ENCODE results near the gene CSN2.

CSN2 gene

DNA sequence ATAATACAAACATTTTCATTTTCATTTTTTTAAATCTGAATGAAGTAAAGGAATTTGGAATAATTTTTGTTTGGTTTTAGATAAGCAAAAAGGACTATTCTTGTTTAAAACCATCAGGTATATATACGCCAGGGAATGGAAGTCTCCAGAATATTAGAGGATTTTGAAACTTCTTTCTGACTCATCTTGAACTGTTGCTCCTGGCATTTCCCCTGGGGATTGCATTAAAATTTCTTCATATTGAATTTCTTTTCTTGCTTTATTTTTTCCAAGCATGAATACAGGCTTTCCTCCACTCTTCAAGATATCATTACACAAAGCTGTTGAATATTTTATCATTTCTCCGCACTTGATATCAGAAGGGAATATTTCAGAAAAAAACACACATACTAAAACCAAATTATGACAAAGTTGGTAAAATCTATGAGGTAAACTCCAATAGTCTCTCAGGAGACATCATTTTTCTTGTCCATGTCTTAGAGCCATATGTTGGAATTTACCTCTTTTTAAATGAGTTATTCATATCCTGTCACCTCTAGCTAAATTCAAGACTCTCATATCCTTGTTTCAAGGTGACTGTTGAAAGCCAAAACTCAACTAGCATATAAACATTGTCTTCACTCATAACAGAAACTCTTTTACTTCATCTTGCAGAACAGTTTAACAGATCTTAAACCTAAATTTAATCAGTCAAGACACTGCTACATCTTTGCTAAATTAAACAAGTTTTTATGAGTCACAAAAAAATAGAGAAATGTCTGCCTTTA, 55.3 kb downstream of the CSN2 start:
- no peak overlapping the region for H3K27ac ChIP-seq (ENCODE audit: insufficient read depth, low read depth, low read length, poor library complexity, severe bottlenecking)
- H3K27me3 ChIP-seq (ENCODE audit: control insufficient read depth, insufficient read depth, low read length, poor library complexity, severe bottlenecking), result no peaks in the 10 kb centered on the region
- H3K4me3 ChIP-seq (ENCODE audit: insufficient read depth, low read depth, low read length), result no peak overlapping the region
- H3K9me3 ChIP-seq (ENCODE audit: control insufficient read depth, low read length), result no peaks in the 10 kb centered on the region
- no peaks in the 10 kb centered on the region for H3K36me3 ChIP-seq (ENCODE audit: control insufficient read depth, insufficient read depth, low read length)
- H3K4me1 ChIP-seq (ENCODE audit: control insufficient read depth, insufficient read depth, low read length), result no peaks in the 10 kb centered on the region
- 80 to 87% methylated on average over 1 to 2 of the region's 2 CpGs for WGBS, 2 experiments

DNA sequence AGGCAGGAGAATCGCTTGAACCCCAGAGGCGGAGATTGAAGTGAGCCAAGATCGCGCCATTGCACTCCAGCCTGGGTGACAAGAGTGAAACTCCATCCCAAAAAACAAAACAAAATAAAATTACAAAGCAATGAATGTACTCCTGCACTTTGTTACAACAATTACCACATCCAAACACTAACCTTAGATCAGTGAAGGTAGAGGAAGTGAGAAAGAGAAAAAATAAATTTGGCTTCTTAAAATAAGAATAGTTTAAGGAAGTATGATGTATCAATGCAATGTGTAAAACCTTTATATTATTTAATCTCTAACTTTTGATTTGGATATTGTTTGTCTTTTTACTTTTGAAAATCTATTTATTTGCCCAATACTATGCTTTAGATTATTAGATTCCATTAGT, 56.3 kb downstream of the CSN2 start:
- H3K4me3 ChIP-seq (ENCODE audit: insufficient read depth, low read depth, low read length), result no peak overlapping the region
- WGBS, 2 experiments, result 83 to 87% methylated on average over 4 of the region's 4 CpGs
- H3K36me3 ChIP-seq (ENCODE audit: control insufficient read depth, insufficient read depth, low read length), result no peaks in the 10 kb centered on the region
- H3K27ac ChIP-seq (ENCODE audit: insufficient read depth, low read depth, low read length, poor library complexity, severe bottlenecking), result no peak overlapping the region
- no peaks in the 10 kb centered on the region for H3K9me3 ChIP-seq (ENCODE audit: control insufficient read depth, low read length)
- no peaks in the 10 kb centered on the region for H3K4me1 ChIP-seq (ENCODE audit: control insufficient read depth, insufficient read depth, low read length)
- H3K27me3 ChIP-seq (ENCODE audit: control insufficient read depth, insufficient read depth, low read length, poor library complexity, severe bottlenecking), result no peaks in the 10 kb centered on the region

DNA sequence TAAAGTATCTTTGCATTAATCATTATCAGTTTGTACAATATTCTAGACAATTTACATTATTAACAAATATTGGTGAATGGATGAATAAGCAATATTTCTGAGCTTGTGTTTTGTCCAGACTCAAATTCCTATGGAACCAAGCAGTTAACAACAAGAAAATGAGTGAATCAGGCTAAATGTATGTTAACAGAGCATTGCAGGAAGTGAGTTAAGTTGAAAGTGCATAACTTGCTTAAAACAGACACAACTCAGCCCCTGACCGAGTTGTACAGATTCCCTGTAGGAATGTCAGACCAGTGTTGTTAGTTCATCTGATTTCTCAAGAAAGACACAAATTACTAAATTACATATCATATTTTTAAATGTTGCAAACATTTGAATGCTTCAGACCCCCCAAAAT, 58.4 kb downstream of the CSN2 start:
- Histone ChIP-seq H3K4me3 (ENCODE audit: insufficient read depth, low read depth, low read length) (no peak overlapping the region), H3K9me3 (ENCODE audit: control insufficient read depth, low read length) (no peaks in the 10 kb centered on the region), H3K4me1 (ENCODE audit: control insufficient read depth, insufficient read depth, low read length) (no peaks in the 10 kb centered on the region), H3K27ac (ENCODE audit: insufficient read depth, low read depth, low read length, poor library complexity, severe bottlenecking) (no peak overlapping the region), H3K27me3 (ENCODE audit: control insufficient read depth, insufficient read depth, low read length, poor library complexity, severe bottlenecking) (no peaks in the 10 kb centered on the region), H3K36me3 (ENCODE audit: control insufficient read depth, insufficient read depth, low read length) (no peaks in the 10 kb centered on the region)
- 85% methylated on average over 1 of the region's 1 CpG; no CpG with 5 or more reads in 1 of the 2 experiments for WGBS, 2 experiments
